Measurements from ENCODE around the gene GMPR.

GMPR gene

DNA sequence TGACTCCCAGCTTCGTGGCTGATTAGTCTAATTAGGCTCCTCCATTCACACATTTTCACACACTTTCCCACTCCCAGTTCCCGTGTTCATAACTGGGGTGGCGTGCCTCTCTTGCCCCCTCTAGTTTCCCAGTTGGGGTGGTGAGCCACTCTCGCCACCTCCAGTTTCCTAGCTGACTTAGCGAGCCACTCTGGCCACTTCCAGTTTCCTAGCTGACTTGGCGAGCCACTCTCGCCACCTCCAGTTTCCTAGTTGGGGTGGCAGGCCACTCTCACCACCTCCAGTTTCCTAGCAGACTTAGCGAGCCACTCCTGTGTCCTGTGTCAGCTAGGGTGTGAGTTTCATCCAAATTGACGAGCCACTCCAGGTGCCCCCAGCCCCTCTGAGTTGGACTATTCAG is 7.4 kb upstream of the GMPR start:
- WGBS (ENCODE audit: extremely low coverage, insufficient coverage, low lambda C conversion rate): no CpG with 5 or more reads among the region's 9 CpGs
- Histone ChIP-seq H2BK5ac (ENCODE audit: low read length) (no peak overlapping the region), H3K4me2 (ENCODE audit: low read length) (no peak overlapping the region), H3K79me2 (ENCODE audit: control insufficient read depth, insufficient read depth, low read length) (no peaks in the 10 kb centered on the region), H3K27ac (ENCODE audit: low read depth, low read length) (no peak overlapping the region), H3K27me3 (ENCODE audit: insufficient read depth, low read length, poor library complexity) (no peaks in the 10 kb centered on the region), H3K23ac (ENCODE audit: low read length) (no peak overlapping the region), H3K79me1 (ENCODE audit: low read length) (no peaks in the 10 kb centered on the region), H2BK15ac (replicated peaks; ENCODE audit: low read depth) (no peak overlapping the region), H3K18ac (ENCODE audit: low read length) (no peak overlapping the region), H2BK120ac (ENCODE audit: low read depth, low read length) (no peak overlapping the region), H4K8ac (ENCODE audit: low read depth, low read length) (no peak overlapping the region), H3K36me3 (ENCODE audit: control insufficient read depth, insufficient read depth, low read length) (no peaks in the 10 kb centered on the region), H3K4ac (ENCODE audit: low read depth, low read length) (no peak overlapping the region), H3K4me1 (ENCODE audit: control insufficient read depth, low read depth, low read length) (peaks cover 5% of the 10 kb centered on the region), H4K5ac (ENCODE audit: low read length) (no peak overlapping the region), H3K4me3 (ENCODE audit: low read length) (no peak overlapping the region), H3K56ac (ENCODE audit: low read length) (peak overlapping the region; percentile 22), H2AK5ac (ENCODE audit: low read length) (no peak overlapping the region), H3K9ac (ENCODE audit: low read length) (no peak overlapping the region)
- no peak for DNase-seq

DNA sequence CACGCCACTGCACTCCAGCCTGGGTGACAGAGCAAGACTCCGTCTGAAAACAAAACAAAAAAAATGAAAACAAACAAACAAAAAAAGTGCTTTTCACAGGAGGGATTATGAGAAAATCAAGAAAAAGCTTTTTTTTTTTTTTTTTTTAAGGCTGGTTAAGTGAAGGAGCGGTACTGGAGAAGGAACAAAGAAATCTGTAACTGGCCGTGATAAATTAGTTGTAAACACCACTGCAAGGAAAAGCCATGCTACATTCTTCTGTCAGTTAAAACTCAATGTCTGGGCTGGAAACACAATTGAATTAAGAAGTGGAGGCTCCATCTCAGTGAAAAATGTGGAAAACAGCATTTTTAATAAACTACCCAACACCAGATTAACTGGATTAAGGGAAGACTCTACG is 6.3 kb upstream of the GMPR start:
- H2BK120ac ChIP-seq (ENCODE audit: low read depth, low read length): no peak overlapping the region
- no peak overlapping the region for H3K4ac ChIP-seq (ENCODE audit: low read depth, low read length)
- H3K23ac ChIP-seq (ENCODE audit: low read length): no peak overlapping the region
- no peak overlapping the region for H3K4me2 ChIP-seq (ENCODE audit: low read length)
- peaks cover 5% of the 10 kb centered on the region for H3K4me1 ChIP-seq (ENCODE audit: control insufficient read depth, low read depth, low read length)
- WGBS (ENCODE audit: extremely low coverage, insufficient coverage, low lambda C conversion rate): no CpG with 5 or more reads among the region's 5 CpGs
- no peaks in the 10 kb centered on the region for H3K79me2 ChIP-seq (ENCODE audit: control insufficient read depth, insufficient read depth, low read length)
- H3K27me3 ChIP-seq (ENCODE audit: insufficient read depth, low read length, poor library complexity): no peaks in the 10 kb centered on the region
- no peak overlapping the region for H4K5ac ChIP-seq (ENCODE audit: low read length)
- H3K9ac ChIP-seq (ENCODE audit: low read length): no peak overlapping the region
- no peaks in the 10 kb centered on the region for H3K36me3 ChIP-seq (ENCODE audit: control insufficient read depth, insufficient read depth, low read length)
- H3K56ac ChIP-seq (ENCODE audit: low read length): no peak overlapping the region
- no peak for DNase-seq
- no peak overlapping the region for H3K27ac ChIP-seq (ENCODE audit: low read depth, low read length)
- no peaks in the 10 kb centered on the region for H3K79me1 ChIP-seq (ENCODE audit: low read length)
- no peak overlapping the region for H3K18ac ChIP-seq (ENCODE audit: low read length)
- H2BK5ac ChIP-seq (ENCODE audit: low read length): no peak overlapping the region
- H2AK5ac ChIP-seq (ENCODE audit: low read length): no peak overlapping the region
- H3K4me3 ChIP-seq (ENCODE audit: low read length): no peak overlapping the region
- H4K8ac ChIP-seq (ENCODE audit: low read depth, low read length): no peak overlapping the region
- no peak overlapping the region for H2BK15ac ChIP-seq (replicated peaks; ENCODE audit: low read depth)

- no peaks in the 10 kb centered on the region for H3K79me1 ChIP-seq (ENCODE audit: low read length)
- H2BK120ac ChIP-seq (ENCODE audit: low read depth, low read length): no peak overlapping the region
- H3K4me3 ChIP-seq (ENCODE audit: low read length): no peak overlapping the region
- H3K18ac ChIP-seq (ENCODE audit: low read length): no peak overlapping the region
- H3K27me3 ChIP-seq (ENCODE audit: insufficient read depth, low read length, poor library complexity): peaks cover 7% of the 10 kb centered on the region
- H3K4me1 ChIP-seq (ENCODE audit: control insufficient read depth, low read depth, low read length): no peaks in the 10 kb centered on the region
- H3K56ac ChIP-seq (ENCODE audit: low read length): no peak overlapping the region
- H3K79me2 ChIP-seq (ENCODE audit: control insufficient read depth, insufficient read depth, low read length): no peaks in the 10 kb centered on the region
- no peak overlapping the region for H4K5ac ChIP-seq (ENCODE audit: low read length)
- no peak for DNase-seq
- no peaks in the 10 kb centered on the region for H3K36me3 ChIP-seq (ENCODE audit: control insufficient read depth, insufficient read depth, low read length)
- H3K27ac ChIP-seq (ENCODE audit: low read depth, low read length): no peak overlapping the region
- H3K23ac ChIP-seq (ENCODE audit: low read length): no peak overlapping the region
- H3K9ac ChIP-seq (ENCODE audit: low read length): no peak overlapping the region
- H4K8ac ChIP-seq (ENCODE audit: low read depth, low read length): no peak overlapping the region
- H2BK15ac ChIP-seq (replicated peaks; ENCODE audit: low read depth): no peak overlapping the region
- no peak overlapping the region for H3K4ac ChIP-seq (ENCODE audit: low read depth, low read length)
- WGBS (ENCODE audit: extremely low coverage, insufficient coverage, low lambda C conversion rate): no CpG with 5 or more reads among the region's 4 CpGs
- no peak overlapping the region for H2BK5ac ChIP-seq (ENCODE audit: low read length)
- H2AK5ac ChIP-seq (ENCODE audit: low read length): no peak overlapping the region
- H3K4me2 ChIP-seq (ENCODE audit: low read length): no peak overlapping the region
These were observed 2.3 kb upstream of the GMPR start for GRCh38 chr6:16236009-16236501.

GRCh38 chr6:16236631-16237199 is 1.7 kb upstream of the GMPR start:
- no peak for DNase-seq
- H3K4me3 ChIP-seq (ENCODE audit: low read length): no peak overlapping the region

DNA sequence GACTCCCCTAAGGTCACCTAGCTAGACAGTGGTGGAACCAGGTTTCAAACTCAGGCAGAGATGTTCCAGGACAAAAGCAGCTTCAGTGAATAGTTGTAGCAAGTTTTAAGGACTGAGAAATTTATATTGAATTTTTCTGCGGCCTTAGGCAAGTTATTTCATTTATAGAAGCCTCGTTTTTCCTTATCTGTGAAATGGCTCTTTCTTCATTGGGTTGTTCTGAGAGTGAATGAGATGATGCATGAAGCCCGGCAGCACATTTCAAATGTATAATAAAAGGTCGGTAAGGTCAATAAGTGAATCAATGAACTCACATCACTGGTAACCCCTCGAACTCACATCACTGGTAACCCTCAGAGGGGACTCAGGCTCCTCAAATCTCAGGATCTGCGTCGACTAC is 1.1 kb upstream of the GMPR start:
- no peak overlapping the region for H3K4ac ChIP-seq (ENCODE audit: low read depth, low read length)
- no peaks in the 10 kb centered on the region for H3K79me2 ChIP-seq (ENCODE audit: control insufficient read depth, insufficient read depth, low read length)
- H2BK120ac ChIP-seq (ENCODE audit: low read depth, low read length): no peak overlapping the region
- H2BK15ac ChIP-seq (replicated peaks; ENCODE audit: low read depth): no peak overlapping the region
- H3K4me1 ChIP-seq (ENCODE audit: control insufficient read depth, low read depth, low read length): no peaks in the 10 kb centered on the region
- no peaks in the 10 kb centered on the region for H3K79me1 ChIP-seq (ENCODE audit: low read length)
- no peak overlapping the region for H4K8ac ChIP-seq (ENCODE audit: low read depth, low read length)
- no peak overlapping the region for H2BK5ac ChIP-seq (ENCODE audit: low read length)
- H3K56ac ChIP-seq (ENCODE audit: low read length): no peak overlapping the region
- peaks cover 7% of the 10 kb centered on the region for H3K27me3 ChIP-seq (ENCODE audit: insufficient read depth, low read length, poor library complexity)
- H3K4me3 ChIP-seq (ENCODE audit: low read length): no peak overlapping the region
- no peak for DNase-seq
- H3K36me3 ChIP-seq (ENCODE audit: control insufficient read depth, insufficient read depth, low read length): no peaks in the 10 kb centered on the region
- H3K18ac ChIP-seq (ENCODE audit: low read length): no peak overlapping the region
- no peak overlapping the region for H2AK5ac ChIP-seq (ENCODE audit: low read length)
- H3K4me2 ChIP-seq (ENCODE audit: low read length): no peak overlapping the region
- no peak overlapping the region for H3K27ac ChIP-seq (ENCODE audit: low read depth, low read length)
- H3K9ac ChIP-seq (ENCODE audit: low read length): no peak overlapping the region
- no peak overlapping the region for H4K5ac ChIP-seq (ENCODE audit: low read length)
- H3K23ac ChIP-seq (ENCODE audit: low read length): no peak overlapping the region
- no CpG with 5 or more reads among the region's 7 CpGs for WGBS (ENCODE audit: extremely low coverage, insufficient coverage, low lambda C conversion rate)

More at GRCh38 chr6:16236631-16237199, 1.7 kb upstream of the GMPR start:
- peaks cover 7% of the 10 kb centered on the region for H3K27me3 ChIP-seq (ENCODE audit: insufficient read depth, low read length, poor library complexity)
- H3K4me1 ChIP-seq (ENCODE audit: control insufficient read depth, low read depth, low read length): no peaks in the 10 kb centered on the region
- WGBS (ENCODE audit: extremely low coverage, insufficient coverage, low lambda C conversion rate): no CpG with 5 or more reads among the region's 3 CpGs
- H3K56ac ChIP-seq (ENCODE audit: low read length): no peak overlapping the region
- no peak overlapping the region for H3K23ac ChIP-seq (ENCODE audit: low read length)
- H3K36me3 ChIP-seq (ENCODE audit: control insufficient read depth, insufficient read depth, low read length): no peaks in the 10 kb centered on the region
- H4K5ac ChIP-seq (ENCODE audit: low read length): no peak overlapping the region
- H3K4me2 ChIP-seq (ENCODE audit: low read length): no peak overlapping the region
- no peak overlapping the region for H2BK5ac ChIP-seq (ENCODE audit: low read length)
- no peak overlapping the region for H2BK15ac ChIP-seq (replicated peaks; ENCODE audit: low read depth)
- no peak overlapping the region for H3K18ac ChIP-seq (ENCODE audit: low read length)
- H3K9ac ChIP-seq (ENCODE audit: low read length): no peak overlapping the region
- H3K79me1 ChIP-seq (ENCODE audit: low read length): no peaks in the 10 kb centered on the region
- no peak overlapping the region for H2AK5ac ChIP-seq (ENCODE audit: low read length)
- no peak overlapping the region for H4K8ac ChIP-seq (ENCODE audit: low read depth, low read length)
- H2BK120ac ChIP-seq (ENCODE audit: low read depth, low read length): no peak overlapping the region
- H3K27ac ChIP-seq (ENCODE audit: low read depth, low read length): no peak overlapping the region
- no peaks in the 10 kb centered on the region for H3K79me2 ChIP-seq (ENCODE audit: control insufficient read depth, insufficient read depth, low read length)
- H3K4ac ChIP-seq (ENCODE audit: low read depth, low read length): no peak overlapping the region

Data from mesendoderm (in vitro differentiated cells).